Measurements from ENCODE around the gene AGRN. TPM values are rescaled to one million over a fixed set of nuclear protein-coding genes. Genes with fewer than 3 reads are reported as not detected.
"Not testable (repeated sequence)": the region's sequence is repeated elsewhere in the genome, so short reads cannot be mapped to it uniquely, and the experiment has no call there.

The AGRN gene
- total and polyA plus RNA-seq, 7 donors = 2.8 to 54.4 (median 6.4) TPM

DNA sequence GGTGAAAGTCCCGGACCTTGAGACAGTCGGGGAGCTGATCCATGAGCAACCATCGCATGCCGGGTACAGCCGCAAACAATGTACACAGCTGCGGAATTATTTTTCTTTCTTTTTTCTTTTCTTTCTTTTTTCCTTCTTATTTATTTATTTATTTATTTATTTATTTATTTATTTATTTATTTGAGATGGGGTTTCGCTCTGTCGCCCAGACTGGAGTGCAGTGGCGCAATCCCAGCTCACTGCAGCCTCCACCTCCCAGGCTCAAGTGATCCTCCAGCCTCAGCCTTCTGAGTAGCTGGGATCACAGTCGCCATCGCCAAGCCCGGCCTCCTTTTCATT lies 35.5 kb upstream of the AGRN start:
- 33 to 52% methylated on average over 12 of the region's 12 CpGs for WGBS, 2 donors
- H3K4me1 ChIP-seq = peaks cover 0 to 6% (median 3%) of the 10 kb centered on the region in 4 donors
- H3K4me3 ChIP-seq = no peak overlapping the region
- TF ChIP-seq, protein P1, sequence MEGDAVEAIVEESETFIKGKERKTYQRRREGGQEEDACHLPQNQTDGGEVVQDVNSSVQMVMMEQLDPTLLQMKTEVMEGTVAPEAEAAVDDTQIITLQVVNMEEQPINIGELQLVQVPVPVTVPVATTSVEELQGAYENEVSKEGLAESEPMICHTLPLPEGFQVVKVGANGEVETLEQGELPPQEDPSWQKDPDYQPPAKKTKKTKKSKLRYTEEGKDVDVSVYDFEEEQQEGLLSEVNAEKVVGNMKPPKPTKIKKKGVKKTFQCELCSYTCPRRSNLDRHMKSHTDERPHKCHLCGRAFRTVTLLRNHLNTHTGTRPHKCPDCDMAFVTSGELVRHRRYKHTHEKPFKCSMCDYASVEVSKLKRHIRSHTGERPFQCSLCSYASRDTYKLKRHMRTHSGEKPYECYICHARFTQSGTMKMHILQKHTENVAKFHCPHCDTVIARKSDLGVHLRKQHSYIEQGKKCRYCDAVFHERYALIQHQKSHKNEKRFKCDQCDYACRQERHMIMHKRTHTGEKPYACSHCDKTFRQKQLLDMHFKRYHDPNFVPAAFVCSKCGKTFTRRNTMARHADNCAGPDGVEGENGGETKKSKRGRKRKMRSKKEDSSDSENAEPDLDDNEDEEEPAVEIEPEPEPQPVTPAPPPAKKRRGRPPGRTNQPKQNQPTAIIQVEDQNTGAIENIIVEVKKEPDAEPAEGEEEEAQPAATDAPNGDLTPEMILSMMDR (IDR thresholded peaks at IDR 0.05) = no peak
- TF ChIP-seq POLR2AphosphoS5 (IDR thresholded peaks at IDR 0.05) (no peak), POLR2A (IDR thresholded peaks at IDR 0.05) (no peak), EP300 (IDR thresholded peaks at IDR 0.05) (no peak)
- H3K27me3 ChIP-seq = peaks cover 0 to 32% (median 13%) of the 10 kb centered on the region in 3 donors
- no peak for DNase-seq
- intact Hi-C loops (cut with DNase I) = loop anchor here (2.0 kb wide), 1 partner anchor 78 kb away; no protein-coding TSS in a partner anchor
- H3K27ac ChIP-seq = no peak overlapping the region
- no peaks in the 10 kb centered on the region for H3K9me3 ChIP-seq
- no peaks in the 10 kb centered on the region for H3K36me3 ChIP-seq

DNA sequence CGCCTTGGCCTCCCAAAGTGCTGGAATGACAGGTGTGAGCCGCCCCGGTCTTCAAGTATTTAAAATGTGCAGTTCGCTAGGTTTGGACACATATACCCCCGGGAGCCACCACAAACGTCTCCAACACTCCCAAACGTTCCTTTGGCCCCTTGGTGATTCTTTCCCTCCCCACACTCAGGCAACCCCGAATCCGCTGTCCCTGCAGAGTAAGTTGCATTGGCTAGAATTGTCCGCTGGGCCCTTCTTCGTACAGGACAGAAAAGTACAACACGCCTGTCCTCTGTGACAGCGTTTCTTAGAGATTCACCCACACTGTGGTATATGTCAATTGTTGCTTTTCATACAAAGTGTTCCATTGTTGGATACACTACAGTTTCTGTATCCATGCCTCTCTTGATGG lies 34.8 kb upstream of the AGRN start:
- 69 to 76% methylated on average over 13 of the region's 13 CpGs for WGBS, 2 donors

DNA sequence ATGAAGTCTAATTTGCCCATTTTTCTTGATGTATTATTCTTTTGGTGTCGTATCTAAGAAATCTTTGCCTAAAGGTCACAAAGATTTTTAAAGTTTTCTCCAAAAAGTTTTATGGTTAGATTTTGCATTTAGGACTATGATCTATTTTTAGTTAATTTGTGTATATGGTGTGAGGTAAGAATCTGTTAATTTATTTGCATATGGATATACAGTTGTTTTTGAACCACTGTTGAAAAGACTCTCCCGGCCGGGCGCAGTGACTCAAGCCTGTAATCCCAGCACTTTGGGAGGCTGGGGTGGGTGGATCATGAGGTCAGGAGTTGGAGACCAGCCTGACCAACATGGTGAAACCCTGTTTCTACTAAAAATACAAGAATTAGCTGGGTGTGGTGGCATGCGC lies 31.9 kb upstream of the AGRN start:
- intact Hi-C loops (cut with DNase I); DNase-seq; H3K36me3 ChIP-seq; H3K4me3 ChIP-seq; H3K27ac ChIP-seq; H3K9me3 ChIP-seq; H3K4me1 ChIP-seq: not testable (repeated sequence)
- WGBS, 2 donors = 84 to 85% methylated on average over 5 of the region's 5 CpGs
- peaks cover 0 to 18% (median 13%) of the 10 kb centered on the region in 3 donors for H3K27me3 ChIP-seq

More for the DNA sequence above, 34.8 kb upstream of the AGRN start:
- Histone ChIP-seq H3K27me3 (peaks cover 0 to 32% (median 13%) of the 10 kb centered on the region in 3 donors), H3K36me3 (no peaks in the 10 kb centered on the region), H3K4me1 (peaks cover 0 to 6% (median 3%) of the 10 kb centered on the region in 4 donors), H3K4me3 (no peak overlapping the region), H3K9me3 (no peaks in the 10 kb centered on the region), H3K27ac (no peak overlapping the region)
- TF ChIP-seq, protein P1 (IDR thresholded peaks at IDR 0.05) = no peak
- TF ChIP-seq EP300 (IDR thresholded peaks at IDR 0.05) = no peak
- TF ChIP-seq POLR2A (IDR thresholded peaks at IDR 0.05) = no peak
- TF ChIP-seq POLR2AphosphoS5 (IDR thresholded peaks at IDR 0.05) = no peak
- DNase-seq = no peak
- intact Hi-C loops (cut with DNase I) = loop anchor here (2.0 kb wide), 1 partner anchor 78 kb away; no protein-coding TSS in a partner anchor

DNA sequence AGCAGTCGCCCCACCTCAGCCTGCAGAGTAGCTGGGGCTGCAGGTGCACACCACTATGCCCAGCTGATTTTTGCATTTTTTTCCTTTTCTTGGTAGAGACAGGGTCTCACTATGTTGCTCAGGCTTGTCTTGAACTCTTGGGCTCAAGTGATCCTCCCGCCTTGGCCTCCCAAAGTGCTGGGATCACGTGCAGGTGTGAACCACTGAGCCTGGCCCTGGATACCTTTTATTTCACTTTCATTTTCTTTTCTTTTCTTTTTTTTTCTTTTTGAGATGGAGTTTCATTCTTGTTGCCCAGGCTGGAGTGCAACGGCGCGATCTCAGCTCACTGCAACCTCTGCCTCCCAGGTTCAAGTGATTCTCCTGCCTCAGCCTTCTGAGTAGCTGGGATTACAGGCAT lies 28.6 kb upstream of the AGRN start:
- H3K27me3 ChIP-seq; H3K4me3 ChIP-seq; H3K36me3 ChIP-seq; H3K27ac ChIP-seq; DNase-seq; H3K9me3 ChIP-seq; H3K4me1 ChIP-seq; intact Hi-C loops (cut with DNase I): not testable (repeated sequence)
- WGBS, 2 donors = 85 to 89% methylated on average over 6 of the region's 6 CpGs

DNA sequence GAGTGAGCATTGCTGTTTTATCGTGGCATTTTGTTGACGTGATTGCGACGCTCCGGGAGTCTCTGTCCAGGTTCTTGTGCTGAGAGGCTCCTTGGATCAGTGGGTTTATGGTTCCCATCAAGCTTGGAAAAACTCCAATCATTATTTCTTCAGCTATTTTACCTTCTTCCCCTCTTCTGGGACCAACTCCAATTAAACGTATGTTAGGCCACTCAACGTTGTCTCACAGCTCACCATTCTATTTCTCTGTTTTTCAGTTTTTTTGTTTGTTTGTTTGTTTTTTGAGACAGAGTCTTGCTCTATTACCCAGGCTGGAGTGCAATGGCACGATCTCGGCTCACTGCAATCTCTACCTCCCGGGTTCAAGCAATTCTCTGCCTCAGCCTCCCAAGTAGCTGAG lies 28.0 kb upstream of the AGRN start:
- no peak overlapping the region for H3K4me3 ChIP-seq
- intact Hi-C loops (cut with DNase I) = no loop called here
- WGBS, 2 donors = 95 to 98% methylated on average over 10 of the region's 10 CpGs
- no peaks in the 10 kb centered on the region for H3K27me3 ChIP-seq
- no peak for DNase-seq
- TF ChIP-seq, protein P1 (IDR thresholded peaks at IDR 0.05) = no peak
- TF ChIP-seq POLR2A (IDR thresholded peaks at IDR 0.05) (no peak), POLR2AphosphoS5 (IDR thresholded peaks at IDR 0.05) (no peak), EP300 (IDR thresholded peaks at IDR 0.05) (no peak)
- no peak overlapping the region for H3K27ac ChIP-seq
- H3K36me3 ChIP-seq = no peaks in the 10 kb centered on the region
- H3K9me3 ChIP-seq = peaks cover 0 to 5% (median 3%) of the 10 kb centered on the region in 4 donors
- no peaks in the 10 kb centered on the region for H3K4me1 ChIP-seq

DNA sequence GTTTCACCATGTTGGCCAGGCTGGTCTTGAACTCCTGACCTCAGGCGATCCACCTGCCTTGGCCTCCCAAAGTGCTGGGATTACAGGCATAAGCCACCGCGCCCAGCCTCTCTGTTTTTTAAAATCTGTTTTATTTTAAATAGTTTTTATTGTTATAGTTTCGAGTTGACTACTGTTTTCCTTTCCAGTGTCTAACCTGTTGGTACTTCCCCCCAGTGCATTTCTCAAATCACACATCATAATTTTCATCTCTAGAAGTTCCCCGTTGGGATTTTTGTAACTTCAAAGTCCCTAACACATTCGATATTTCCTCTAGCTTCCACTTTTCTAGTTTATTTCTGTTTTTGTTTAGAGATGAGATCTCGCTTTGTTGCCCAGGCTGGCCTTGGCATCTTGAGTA lies 27.6 kb upstream of the AGRN start:
- Histone ChIP-seq H3K27ac (no peak overlapping the region), H3K4me3 (no peak overlapping the region), H3K4me1 (no peaks in the 10 kb centered on the region), H3K27me3 (no peaks in the 10 kb centered on the region), H3K36me3 (no peaks in the 10 kb centered on the region), H3K9me3 (peaks cover 0 to 5% (median 3%) of the 10 kb centered on the region in 4 donors)
- 85 to 88% methylated on average over 7 of the region's 7 CpGs for WGBS, 2 donors
- no peak for DNase-seq
- intact Hi-C loops (cut with DNase I) = no loop called here
- TF ChIP-seq POLR2A (IDR thresholded peaks at IDR 0.05) = no peak
- TF ChIP-seq, protein P1 (IDR thresholded peaks at IDR 0.05) = no peak
- no peak for TF ChIP-seq POLR2AphosphoS5 (IDR thresholded peaks at IDR 0.05)
- TF ChIP-seq EP300 (IDR thresholded peaks at IDR 0.05) = no peak
